PC-3 (cell line): ENCODE measurements around the gene PHKG1.
"Not testable (repeated sequence)": the region's sequence is repeated elsewhere in the genome, so short reads cannot be mapped to it uniquely, and the experiment has no call there.

Experiments
- EZH2 ChIP-seq: fragments of 300-600 bp; sonication (generic); IDR thresholded peaks from one replicate; pipeline ENCODE4 v1.6.1; 2017; ENCODE audit warnings: antibody characterized with exemption, mild to moderate bottlenecking, low read length; ENCODE audit not compliant: unreplicated experiment
- EZH2phosphoT487 ChIP-seq: fragments of 300-600 bp; sonication (generic); IDR thresholded peaks from 2 replicates; pipeline ENCODE4 v1.6.1; 2018; ENCODE audit warnings: mild to moderate bottlenecking, antibody characterized with exemption, low read length, borderline replicate concordance
- TF ChIP-seq, protein P1 (sequence below): fragments of 300-600 bp; sonication (generic); conservative IDR thresholded peaks from 2 replicates; pipeline ENCODE4 v1.5.1; 2017; ENCODE audit warnings: antibody characterized with exemption, low read depth, mild to moderate bottlenecking, low read length

DNA sequence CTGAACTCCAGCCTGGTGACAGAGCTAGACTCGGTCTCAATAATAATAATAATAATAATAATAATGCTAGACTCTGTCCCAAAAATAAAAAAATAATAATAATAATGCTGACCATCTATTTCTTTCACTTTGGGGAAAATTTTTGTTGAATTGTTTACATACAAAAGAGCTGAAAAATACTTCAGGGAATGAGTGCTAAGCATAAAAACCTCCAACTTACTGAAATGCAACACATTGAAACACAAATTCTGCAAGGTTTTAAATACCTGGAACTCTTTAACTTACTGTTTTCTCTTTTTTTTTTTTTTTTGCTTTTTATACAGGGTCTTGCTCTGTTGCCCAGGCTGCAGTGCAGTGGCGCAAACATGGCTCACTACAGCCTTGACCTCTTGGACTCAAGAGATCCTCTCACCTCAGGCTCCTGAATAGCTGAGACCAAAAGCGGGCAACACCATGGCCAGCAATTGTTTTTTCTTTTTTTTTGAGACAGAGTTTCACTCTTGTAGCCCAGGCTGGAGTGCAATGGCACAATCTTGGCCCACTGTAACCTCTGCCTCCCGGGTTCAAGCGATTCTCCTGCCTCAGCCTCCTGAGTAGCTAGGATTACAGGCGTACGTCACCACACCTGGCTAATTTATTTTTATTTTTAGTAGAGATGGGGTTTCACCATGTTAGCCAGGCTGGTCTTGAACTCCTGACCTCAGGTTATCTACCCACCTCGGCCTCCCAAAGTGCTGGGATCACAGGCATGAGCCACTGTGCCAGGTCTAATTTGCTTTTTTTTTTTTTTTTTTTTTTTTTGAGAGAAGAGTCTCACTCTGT is 5.6 kb upstream of the PHKG1 start:
- TF ChIP-seq, protein P1, sequence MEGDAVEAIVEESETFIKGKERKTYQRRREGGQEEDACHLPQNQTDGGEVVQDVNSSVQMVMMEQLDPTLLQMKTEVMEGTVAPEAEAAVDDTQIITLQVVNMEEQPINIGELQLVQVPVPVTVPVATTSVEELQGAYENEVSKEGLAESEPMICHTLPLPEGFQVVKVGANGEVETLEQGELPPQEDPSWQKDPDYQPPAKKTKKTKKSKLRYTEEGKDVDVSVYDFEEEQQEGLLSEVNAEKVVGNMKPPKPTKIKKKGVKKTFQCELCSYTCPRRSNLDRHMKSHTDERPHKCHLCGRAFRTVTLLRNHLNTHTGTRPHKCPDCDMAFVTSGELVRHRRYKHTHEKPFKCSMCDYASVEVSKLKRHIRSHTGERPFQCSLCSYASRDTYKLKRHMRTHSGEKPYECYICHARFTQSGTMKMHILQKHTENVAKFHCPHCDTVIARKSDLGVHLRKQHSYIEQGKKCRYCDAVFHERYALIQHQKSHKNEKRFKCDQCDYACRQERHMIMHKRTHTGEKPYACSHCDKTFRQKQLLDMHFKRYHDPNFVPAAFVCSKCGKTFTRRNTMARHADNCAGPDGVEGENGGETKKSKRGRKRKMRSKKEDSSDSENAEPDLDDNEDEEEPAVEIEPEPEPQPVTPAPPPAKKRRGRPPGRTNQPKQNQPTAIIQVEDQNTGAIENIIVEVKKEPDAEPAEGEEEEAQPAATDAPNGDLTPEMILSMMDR = not testable (repeated sequence)
- TF ChIP-seq EZH2, EZH2phosphoT487: not testable (repeated sequence)
